Measurements from ENCODE around the gene SHTN1.

- TF ChIP-seq POLR2AphosphoS5 (IDR thresholded peaks at IDR 0.05; ENCODE audit: borderline replicate concordance, low read depth, low read length) (no peak), EZH2 (IDR thresholded peaks at IDR 0.05) (no peak), FOXP2 (optimal IDR thresholded peaks at IDR 0.05; ENCODE audit: control extremely low read depth, extremely low read length, insufficient read depth) (no peak)
Observed at GRCh38 chr10:116848032-116848943, 156.7 kb downstream of the SHTN1 start.

Measured in SK-N-MC (cell line).